B cell (primary cell): ENCODE results near the gene TGFBI.

Experiments
- CTCF ChIP-seq: fragments of 200-600 bp; IDR thresholded peaks from one replicate; pipeline ENCODE4 v1.8.0; 2022; ENCODE audit warnings: antibody characterized with exemption, mild to moderate bottlenecking
- EZH2 ChIP-seq: IDR thresholded peaks from 2 replicates; pipeline ENCODE4 v1.6.1; 2012; ENCODE audit warnings: borderline replicate concordance, low read depth, mild to moderate bottlenecking, moderate library complexity, low read length; ENCODE audit not compliant: insufficient read depth, poor library complexity, severe bottlenecking

- TF ChIP-seq CTCF (no peak), EZH2 (no peak)
Observed at GRCh38 chr5:136015966-136016650, 12.7 kb upstream of the TGFBI start.
